ENCODE data around the gene SLC27A5.
"Not testable (repeated sequence)": the region's sequence is repeated elsewhere in the genome, so short reads cannot be mapped to it uniquely, and the experiment has no call there.

SLC27A5 gene

DNA sequence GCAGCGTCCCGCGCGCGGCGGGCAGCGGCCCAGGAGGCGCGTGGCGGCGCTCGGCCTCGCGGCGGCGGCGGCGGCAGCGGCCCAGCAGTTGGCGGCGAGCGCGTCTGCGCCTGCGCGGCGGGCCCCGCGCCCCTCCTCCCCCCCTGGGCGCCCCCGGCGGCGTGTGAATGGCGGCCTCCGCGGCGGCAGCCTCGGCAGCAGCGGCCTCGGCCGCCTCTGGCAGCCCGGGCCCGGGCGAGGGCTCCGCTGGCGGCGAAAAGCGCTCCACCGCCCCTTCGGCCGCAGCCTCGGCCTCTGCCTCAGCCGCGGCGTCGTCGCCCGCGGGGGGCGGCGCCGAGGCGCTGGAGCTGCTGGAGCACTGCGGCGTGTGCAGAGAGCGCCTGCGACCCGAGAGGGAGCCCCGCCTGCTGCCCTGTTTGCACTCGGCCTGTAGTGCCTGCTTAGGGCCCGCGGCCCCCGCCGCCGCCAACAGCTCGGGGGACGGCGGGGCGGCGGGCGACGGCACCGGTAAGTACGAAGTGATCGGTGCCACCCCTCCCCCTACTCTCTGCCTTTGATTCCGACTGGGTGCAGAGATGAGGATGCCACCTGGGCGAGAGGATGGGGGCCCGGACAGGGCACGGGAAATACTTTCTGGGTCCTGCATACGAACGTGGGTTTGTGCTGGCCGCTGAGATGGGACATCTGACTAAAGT is 32.9 kb upstream of the SLC27A5 start:
- Histone ChIP-seq H3K4me2 (ENCODE audit: insufficient read depth, low read length) (peak overlapping the region; percentile 84), H2AFZ (ENCODE audit: low read depth, low read length) (peak overlapping the region; percentile 62; the same call in 1 of the 2 replicates), H3K27me3 (ENCODE audit: insufficient read depth, low read length, poor library complexity) (peaks cover 4% of the 10 kb centered on the region), H3K27ac (ENCODE audit: low read length) (peak overlapping the region; percentile 93), H3K36me3 (ENCODE audit: insufficient read depth, low read length) (peaks cover 51% of the 10 kb centered on the region), H4K20me1 (ENCODE audit: insufficient read depth, low read length) (peaks cover 52% of the 10 kb centered on the region), H3K4me3 (ENCODE audit: low read depth in 1 of 2, low read length in 2 of 2) (peak overlapping the region; percentile 93 to 100), H3K9ac (ENCODE audit: low read depth, low read length) (peak overlapping the region; percentile 98), H3K79me2 (ENCODE audit: insufficient read depth, low read length) (peaks cover 54% of the 10 kb centered on the region), H3K9me3 (ENCODE audit: insufficient read depth, low read length, severe bottlenecking) (no peaks in the 10 kb centered on the region), H3K4me1 (ENCODE audit: insufficient read depth, low read length) (peaks cover 56% of the 10 kb centered on the region)
- DNase-seq = peak; percentile 43
- TF ChIP-seq EZH2 (IDR thresholded peaks at IDR 0.05; ENCODE audit: borderline replicate concordance, low read depth, low read length, severe bottlenecking) = no peak
- TF ChIP-seq, protein P1, sequence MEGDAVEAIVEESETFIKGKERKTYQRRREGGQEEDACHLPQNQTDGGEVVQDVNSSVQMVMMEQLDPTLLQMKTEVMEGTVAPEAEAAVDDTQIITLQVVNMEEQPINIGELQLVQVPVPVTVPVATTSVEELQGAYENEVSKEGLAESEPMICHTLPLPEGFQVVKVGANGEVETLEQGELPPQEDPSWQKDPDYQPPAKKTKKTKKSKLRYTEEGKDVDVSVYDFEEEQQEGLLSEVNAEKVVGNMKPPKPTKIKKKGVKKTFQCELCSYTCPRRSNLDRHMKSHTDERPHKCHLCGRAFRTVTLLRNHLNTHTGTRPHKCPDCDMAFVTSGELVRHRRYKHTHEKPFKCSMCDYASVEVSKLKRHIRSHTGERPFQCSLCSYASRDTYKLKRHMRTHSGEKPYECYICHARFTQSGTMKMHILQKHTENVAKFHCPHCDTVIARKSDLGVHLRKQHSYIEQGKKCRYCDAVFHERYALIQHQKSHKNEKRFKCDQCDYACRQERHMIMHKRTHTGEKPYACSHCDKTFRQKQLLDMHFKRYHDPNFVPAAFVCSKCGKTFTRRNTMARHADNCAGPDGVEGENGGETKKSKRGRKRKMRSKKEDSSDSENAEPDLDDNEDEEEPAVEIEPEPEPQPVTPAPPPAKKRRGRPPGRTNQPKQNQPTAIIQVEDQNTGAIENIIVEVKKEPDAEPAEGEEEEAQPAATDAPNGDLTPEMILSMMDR (IDR thresholded peaks at IDR 0.05; ENCODE audit: borderline replicate concordance, extremely low read depth, low read length, poor library complexity, severe bottlenecking) = no peak
- ATAC-seq (ENCODE audit: insufficient read depth, low read depth) = peak; percentile 4; the same call in 2 of the 3 replicates

DNA sequence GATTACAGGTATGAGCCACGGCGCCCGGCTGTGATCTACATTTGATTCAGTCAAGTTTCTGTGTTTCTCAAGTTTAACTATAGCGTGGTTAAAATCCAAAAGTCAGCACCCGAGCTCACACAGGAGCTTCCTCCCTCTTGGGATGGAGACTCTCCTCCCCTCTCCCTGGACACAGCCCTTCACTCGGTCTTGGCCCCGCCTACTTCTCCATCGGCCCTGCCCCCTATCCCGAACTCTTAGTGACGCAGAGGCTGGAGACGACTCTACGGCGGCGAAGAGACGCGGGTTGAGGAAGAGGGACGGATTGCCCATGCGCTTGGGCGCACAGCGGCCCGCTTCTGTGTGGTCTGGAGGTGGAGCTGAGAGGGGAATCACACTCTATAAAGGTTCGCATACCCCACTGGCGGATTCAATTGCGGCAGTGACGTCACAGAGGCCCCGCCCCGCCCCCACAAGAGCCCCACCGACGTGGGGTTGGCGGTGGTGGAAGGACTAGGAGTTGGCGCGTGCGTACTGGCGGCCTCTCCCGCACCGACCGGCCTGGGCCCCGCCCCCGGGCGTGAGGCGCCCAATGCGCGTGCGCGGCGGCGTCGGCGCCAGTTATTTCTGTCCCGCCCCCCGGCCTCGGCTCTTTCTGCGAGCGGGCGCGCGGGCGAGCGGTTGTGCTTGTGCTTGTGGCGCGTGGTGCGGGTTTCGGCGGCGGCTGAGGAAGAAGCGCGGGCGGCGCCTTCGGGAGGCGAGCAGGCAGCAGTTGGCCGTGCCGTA is 32.2 kb upstream of the SLC27A5 start, which contains the start of gene TRIM28:
Gene TRIM28, plus strand, starts transcription at position 239 of the 765 bp plus-strand sequence. CDS start 694 bp downstream, outside the sequence.
- H3K79me2 ChIP-seq (ENCODE audit: insufficient read depth, low read length) = peaks cover 47% of the 10 kb centered on the region
- peak; percentile 97 for ATAC-seq (ENCODE audit: insufficient read depth, low read depth)
- peaks cover 53% of the 10 kb centered on the region for H3K4me1 ChIP-seq (ENCODE audit: insufficient read depth, low read length)
- H3K9me3 ChIP-seq (ENCODE audit: insufficient read depth, low read length, severe bottlenecking) = no peaks in the 10 kb centered on the region
- peaks cover 44% of the 10 kb centered on the region for H4K20me1 ChIP-seq (ENCODE audit: insufficient read depth, low read length)
- H3K4me3 ChIP-seq (ENCODE audit: low read depth in 1 of 2, low read length in 2 of 2) = peak within 1 kb of the TSS; percentile 93 to 100
- TF ChIP-seq, protein P1 (IDR thresholded peaks at IDR 0.05; ENCODE audit: borderline replicate concordance, extremely low read depth, low read length, poor library complexity, severe bottlenecking) = no peak
- no peak for TF ChIP-seq EZH2 (IDR thresholded peaks at IDR 0.05; ENCODE audit: borderline replicate concordance, low read depth, low read length, severe bottlenecking)
- H3K36me3 ChIP-seq (ENCODE audit: insufficient read depth, low read length) = peaks cover 44% of the 10 kb centered on the region
- peak within 1 kb of the TSS; percentile 98 for H3K9ac ChIP-seq (ENCODE audit: low read depth, low read length)
- H3K27ac ChIP-seq (ENCODE audit: low read length) = peak within 1 kb of the TSS; percentile 93
- peaks cover 4% of the 10 kb centered on the region for H3K27me3 ChIP-seq (ENCODE audit: insufficient read depth, low read length, poor library complexity)
- DNase-seq = peak; percentile 100
- H3K4me2 ChIP-seq (ENCODE audit: insufficient read depth, low read length) = peak within 1 kb of the TSS; percentile 84
- peak within 1 kb of the TSS; percentile 62 for H2AFZ ChIP-seq (ENCODE audit: low read depth, low read length)

DNA sequence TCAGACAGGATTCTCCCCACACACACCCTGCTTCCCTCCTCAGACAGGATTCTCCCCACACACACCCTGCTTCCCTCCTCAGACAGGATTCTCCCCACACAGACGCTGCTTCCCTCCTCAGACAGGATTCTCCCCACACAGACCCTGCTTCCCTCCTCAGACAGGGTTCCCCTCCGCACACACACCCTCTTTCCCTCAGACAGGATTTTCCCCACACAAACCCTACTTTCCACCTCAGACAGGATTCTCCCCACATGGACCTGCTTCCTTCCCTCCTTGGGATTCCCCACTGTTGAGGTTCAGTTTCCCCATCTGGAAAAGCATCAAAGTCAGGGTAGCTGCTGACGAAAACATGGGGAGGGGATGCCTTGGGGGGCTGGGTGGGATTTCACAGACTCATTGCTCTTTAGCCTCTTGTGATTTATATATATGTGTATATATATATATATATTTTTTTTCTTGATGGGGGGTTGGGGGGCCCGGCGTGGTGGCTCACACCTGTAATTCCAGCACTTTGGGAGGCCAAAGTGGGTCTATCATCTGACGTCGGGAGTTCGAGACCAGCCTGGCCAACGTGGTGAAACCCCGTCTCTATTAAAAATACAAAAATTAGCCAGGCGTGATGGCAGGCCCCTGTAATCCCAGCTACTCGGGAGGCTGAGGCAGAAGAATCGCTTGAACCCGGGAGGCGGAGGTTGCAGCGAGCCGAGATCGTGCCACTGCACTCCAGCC is 31.0 kb upstream of the SLC27A5 start:
- peak overlapping the region; percentile 72; the same call in 1 of the 2 replicates for H3K4me2 ChIP-seq (ENCODE audit: insufficient read depth, low read length)
- H3K9ac ChIP-seq (ENCODE audit: low read depth, low read length); H2AFZ ChIP-seq (ENCODE audit: low read depth, low read length): not testable (repeated sequence)

DNA sequence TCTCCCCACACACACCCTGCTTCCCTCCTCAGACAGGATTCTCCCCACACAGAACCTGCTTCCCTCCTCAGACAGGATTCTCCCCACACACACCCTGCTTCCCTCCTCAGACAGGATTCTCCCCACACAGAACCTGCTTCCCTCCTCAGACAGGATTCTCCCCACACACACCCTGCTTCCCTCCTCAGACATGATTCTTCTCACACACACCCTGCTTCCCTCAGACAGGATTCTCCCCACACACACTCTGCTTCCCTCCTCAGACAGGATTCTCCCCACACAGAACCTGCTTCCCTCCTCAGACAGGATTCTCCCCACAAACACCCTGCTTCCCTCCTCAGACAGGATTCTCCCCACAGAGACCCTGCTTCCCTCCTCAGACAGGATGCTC is 27.4 kb upstream of the SLC27A5 start:
- not testable (repeated sequence) for H3K36me3 ChIP-seq (ENCODE audit: insufficient read depth, low read length); H3K27me3 ChIP-seq (ENCODE audit: insufficient read depth, low read length, poor library complexity); H3K79me2 ChIP-seq (ENCODE audit: insufficient read depth, low read length); DNase-seq; H4K20me1 ChIP-seq (ENCODE audit: insufficient read depth, low read length); ATAC-seq (ENCODE audit: insufficient read depth, low read depth); H3K9me3 ChIP-seq (ENCODE audit: insufficient read depth, low read length, severe bottlenecking); H2AFZ ChIP-seq (ENCODE audit: low read depth, low read length); H3K27ac ChIP-seq (ENCODE audit: low read length)
- peak overlapping the region; percentile 64; the same call in 1 of the 2 replicates for H3K9ac ChIP-seq (ENCODE audit: low read depth, low read length)
- peaks cover 31% of the 10 kb centered on the region for H3K4me1 ChIP-seq (ENCODE audit: insufficient read depth, low read length)
- H3K4me2 ChIP-seq (ENCODE audit: insufficient read depth, low read length) = peak overlapping the region; percentile 88
- H3K4me3 ChIP-seq (ENCODE audit: low read depth in 1 of 2, low read length in 2 of 2) = peak overlapping the region in 1 of 2 experiments; percentile 61; a peak in 2 of 4 replicates

More for the DNA sequence above, 31.0 kb upstream of the SLC27A5 start:
- not testable (repeated sequence) for ATAC-seq (ENCODE audit: insufficient read depth, low read depth); H3K27me3 ChIP-seq (ENCODE audit: insufficient read depth, low read length, poor library complexity); H3K27ac ChIP-seq (ENCODE audit: low read length); DNase-seq; H3K9me3 ChIP-seq (ENCODE audit: insufficient read depth, low read length, severe bottlenecking)
- peaks cover 35% of the 10 kb centered on the region for H3K79me2 ChIP-seq (ENCODE audit: insufficient read depth, low read length)
- H3K36me3 ChIP-seq (ENCODE audit: insufficient read depth, low read length) = peaks cover 32% of the 10 kb centered on the region
- peaks cover 54% of the 10 kb centered on the region for H3K4me1 ChIP-seq (ENCODE audit: insufficient read depth, low read length)
- H3K4me3 ChIP-seq (ENCODE audit: low read depth in 1 of 2, low read length in 2 of 2) = peak overlapping the region in 1 of 2 experiments; percentile 65; a peak in 2 of 4 replicates
- H4K20me1 ChIP-seq (ENCODE audit: insufficient read depth, low read length) = peaks cover 32% of the 10 kb centered on the region

Data from DND-41 (cell line).